Measurements from ENCODE around the gene FBXW9.

DNA sequence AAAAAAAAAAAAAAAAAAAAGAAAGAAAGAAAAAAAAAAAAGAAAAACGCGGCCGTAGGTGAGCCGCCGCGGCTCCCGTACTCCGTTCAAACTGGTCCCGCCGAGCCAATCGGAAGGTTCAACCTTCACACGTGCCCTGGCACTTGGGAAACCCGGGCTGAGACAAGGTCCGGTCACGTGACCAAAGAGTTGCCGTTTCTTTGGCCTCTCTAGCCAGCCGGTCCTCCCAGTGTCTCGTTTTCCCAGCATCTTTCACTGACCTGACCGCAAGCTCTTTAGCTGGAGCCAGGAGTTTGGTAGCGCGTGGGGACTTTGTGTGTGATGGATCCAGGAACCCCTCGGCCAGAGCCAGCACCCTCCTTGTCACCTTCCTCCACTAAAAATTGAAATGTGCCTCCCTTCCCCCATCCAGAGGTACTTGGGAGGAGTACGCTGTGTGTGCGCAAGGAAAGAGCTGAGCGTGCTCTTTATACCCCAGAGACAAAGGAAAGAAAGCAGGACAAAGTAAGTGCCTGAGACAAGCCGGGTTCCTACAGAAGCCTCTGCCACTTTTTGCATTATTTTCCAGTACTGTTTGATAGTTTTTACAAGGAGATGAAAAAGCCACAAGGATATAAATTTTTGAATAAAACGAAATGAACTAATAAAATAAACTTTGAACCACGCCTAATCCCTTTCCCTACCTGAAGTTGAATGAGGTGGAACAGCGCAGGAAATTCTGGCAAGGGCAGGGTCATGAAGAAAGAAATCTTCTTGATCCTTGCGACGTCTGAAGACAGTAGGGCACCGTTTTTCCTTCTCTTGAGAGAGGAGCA is 26.3 kb upstream of the FBXW9 start:
- TF ChIP-seq, protein P1, sequence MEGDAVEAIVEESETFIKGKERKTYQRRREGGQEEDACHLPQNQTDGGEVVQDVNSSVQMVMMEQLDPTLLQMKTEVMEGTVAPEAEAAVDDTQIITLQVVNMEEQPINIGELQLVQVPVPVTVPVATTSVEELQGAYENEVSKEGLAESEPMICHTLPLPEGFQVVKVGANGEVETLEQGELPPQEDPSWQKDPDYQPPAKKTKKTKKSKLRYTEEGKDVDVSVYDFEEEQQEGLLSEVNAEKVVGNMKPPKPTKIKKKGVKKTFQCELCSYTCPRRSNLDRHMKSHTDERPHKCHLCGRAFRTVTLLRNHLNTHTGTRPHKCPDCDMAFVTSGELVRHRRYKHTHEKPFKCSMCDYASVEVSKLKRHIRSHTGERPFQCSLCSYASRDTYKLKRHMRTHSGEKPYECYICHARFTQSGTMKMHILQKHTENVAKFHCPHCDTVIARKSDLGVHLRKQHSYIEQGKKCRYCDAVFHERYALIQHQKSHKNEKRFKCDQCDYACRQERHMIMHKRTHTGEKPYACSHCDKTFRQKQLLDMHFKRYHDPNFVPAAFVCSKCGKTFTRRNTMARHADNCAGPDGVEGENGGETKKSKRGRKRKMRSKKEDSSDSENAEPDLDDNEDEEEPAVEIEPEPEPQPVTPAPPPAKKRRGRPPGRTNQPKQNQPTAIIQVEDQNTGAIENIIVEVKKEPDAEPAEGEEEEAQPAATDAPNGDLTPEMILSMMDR (IDR thresholded peaks at IDR 0.05): no peak
- TF ChIP-seq EZH2phosphoT487 (IDR thresholded peaks at IDR 0.05): no peak

Measured in neural progenitor cell (in vitro differentiated cells).